Measurements from ENCODE around the gene POLR1B.
A peak's percentile ranks its signal among the peaks of the same experiment; 100 is the strongest.
"Not testable (repeated sequence)": the region's sequence is repeated elsewhere in the genome, so short reads cannot be mapped to it uniquely, and the experiment has no call there.

The POLR1B gene

GRCh38 chr2:112542123-112542983 lies at the start of gene POLR1B:
Gene POLR1B (plus strand): TSS chr2:112542465. CDS start chr2:112542495, 30 bp downstream.
- DNase-seq (ENCODE audit: low read depth), result peak; percentile 57

- no peak for DNase-seq (ENCODE audit: low read depth)
Measured at GRCh38 chr2:112493048-112493447, 49.2 kb upstream of the POLR1B start.

GRCh38 chr2:112493858-112494648 lies 48.2 kb upstream of the POLR1B start:
- DNase-seq (ENCODE audit: low read depth), result no peak

GRCh38 chr2:112494828-112495227 lies 47.4 kb upstream of the POLR1B start:
- no peak for DNase-seq (ENCODE audit: low read depth)

- not testable (repeated sequence) for DNase-seq (ENCODE audit: low read depth)
Measured at GRCh38 chr2:112495878-112496277, 46.4 kb upstream of the POLR1B start.

GRCh38 chr2:112500850-112501484 lies 41.3 kb upstream of the POLR1B start:
- peak; percentile 33 for DNase-seq (ENCODE audit: low read depth)

- DNase-seq (ENCODE audit: low read depth), result not testable (repeated sequence)
Measured at GRCh38 chr2:112509239-112509998, 32.8 kb upstream of the POLR1B start.

- no peak for DNase-seq (ENCODE audit: low read depth)
Measured at GRCh38 chr2:112516801-112517200, 25.5 kb upstream of the POLR1B start.

GRCh38 chr2:112518807-112519206 lies 23.5 kb upstream of the POLR1B start:
- DNase-seq (ENCODE audit: low read depth), result no peak

GRCh38 chr2:112519506-112519905 lies 22.8 kb upstream of the POLR1B start:
- no peak for DNase-seq (ENCODE audit: low read depth)

GRCh38 chr2:112520234-112520783 lies 22.0 kb upstream of the POLR1B start:
- DNase-seq (ENCODE audit: low read depth), result no peak

- DNase-seq (ENCODE audit: low read depth), result no peak
Measured at GRCh38 chr2:112523291-112523777, 18.9 kb upstream of the POLR1B start.

- DNase-seq (ENCODE audit: low read depth), result not testable (repeated sequence)
Measured at GRCh38 chr2:112524276-112524675, 18.0 kb upstream of the POLR1B start.

- no peak for DNase-seq (ENCODE audit: low read depth)
Measured at GRCh38 chr2:112528541-112528940, 13.7 kb upstream of the POLR1B start.

- DNase-seq (ENCODE audit: low read depth), result no peak
Measured at GRCh38 chr2:112529757-112530156, 12.5 kb upstream of the POLR1B start.

- DNase-seq (ENCODE audit: low read depth), result no peak
Measured at GRCh38 chr2:112530728-112531127, 11.5 kb upstream of the POLR1B start.

GRCh38 chr2:112534826-112535225 lies 7.4 kb upstream of the POLR1B start:
- DNase-seq (ENCODE audit: low read depth), result no peak

GRCh38 chr2:112536665-112537064 lies 5.6 kb upstream of the POLR1B start:
- not testable (repeated sequence) for DNase-seq (ENCODE audit: low read depth)

GRCh38 chr2:112539306-112539705 lies 3.0 kb upstream of the POLR1B start:
- DNase-seq (ENCODE audit: low read depth), result no peak

GRCh38 chr2:112540906-112541305 lies 1.4 kb upstream of the POLR1B start:
- DNase-seq (ENCODE audit: low read depth), result no peak

All from stimulated activated CD8-positive, alpha-beta memory T cell treated with anti-CD3 and anti-CD28 coated beads, Interleukin-12 subunit alpha, Interleukin-12 subunit beta, amount 100 ng/mL, for 1 hour (primary cell).